Vagina (tissue), 2 donors: ENCODE data around the gene GIPC2. TPM values are rescaled to one million over a fixed set of nuclear protein-coding genes. Genes with fewer than 3 reads are reported as not detected.

Source experiments
- DNase-seq, 2 donors: peaks; one replicate each; pipeline ENCODE4 v3.0.0-alpha.2; 2017; ENCODE audit errors: extremely low spot score in 2 of 2
- H3K27ac ChIP-seq: fragments of 200-600 bp; sonication (generic); one replicate; pipeline ENCODE4 v1.5.1; 2019
- H3K27me3 ChIP-seq: fragments of 200-600 bp; sonication (generic); one replicate; pipeline ENCODE4 v1.5.1; 2019
- H3K36me3 ChIP-seq, 2 donors: fragments of 200-600 bp; sonication (generic); one replicate each; pipeline ENCODE4 v1.5.1; 2017 to 2019
- H3K4me1 ChIP-seq: fragments of 200-600 bp; sonication (generic); one replicate; pipeline ENCODE4 v1.5.1; 2019
- H3K4me3 ChIP-seq, 2 donors: fragments of 200-600 bp; sonication (generic); 1 replicate in 1 of 2; 2 replicates in 1 of 2; pipeline ENCODE4 v1.5.1; 2016 to 2019
- H3K9me3 ChIP-seq: fragments of 200-600 bp; sonication (generic); one replicate; pipeline ENCODE4 v1.5.1; 2019
- CTCF ChIP-seq, 3 experiments: fragments of 450-650 bp in 2 of 3; fragments of 200-600 bp in 1 of 3; sonication (generic) in 1 of 3; IDR thresholded peaks; one replicate each; pipeline ENCODE4 v1.5.1; 2017 to 2019; ENCODE audit warnings: antibody characterized with exemption in 3 of 3, mild to moderate bottlenecking in 2 of 3, moderate library complexity in 2 of 3
- POLR2A ChIP-seq, 2 donors: fragments of 450-650 bp; IDR thresholded peaks; one replicate each; pipeline ENCODE4 v1.6.1; 2017; ENCODE audit warnings: antibody characterized with exemption in 2 of 2, mild to moderate bottlenecking in 2 of 2, moderate library complexity in 2 of 2
- POLR2AphosphoS5 ChIP-seq, 2 donors: sonication (generic); formaldehyde crosslinking; IDR thresholded peaks; one replicate each; pipeline ENCODE4 v1.9.0; 2017; ENCODE audit warnings: antibody characterized with exemption in 2 of 2, mild to moderate bottlenecking in 2 of 2, low read depth in 1 of 2; ENCODE audit not compliant: insufficient read depth in 1 of 2
- intact Hi-C: fragments of 100-400 bp; cut with DNase I; formaldehyde crosslinking; loops from one replicate; pipeline ENCODE4 v1.15.1; 2023
- small RNA-seq: library from RNA; depleted of rRNA; stranded (forward); fragments of <200 nt; gene quantifications from one replicate; pipeline ENCODE3, GENCODE V24; 2016
- total RNA-seq: library from RNA; depleted of rRNA; stranded (reverse); fragments of >200 nt; gene quantifications from one replicate; pipeline ENCODE4 v1.2.3, GENCODE V29; 2016

Gene GIPC2
- total RNA-seq, 1 donor from 2014 or later: 2.7 TPM

- intact Hi-C loops: no loop called here
- no peaks in the 10 kb centered on the region for H3K27me3 ChIP-seq
- no peaks in the 10 kb centered on the region for H3K9me3 ChIP-seq
- DNase-seq: no peak
- no peak overlapping the region for H3K27ac ChIP-seq
- no peaks in the 10 kb centered on the region for H3K36me3 ChIP-seq
- H3K4me1 ChIP-seq: no peaks in the 10 kb centered on the region
- TF ChIP-seq POLR2AphosphoS5 (IDR thresholded peaks at IDR 0.05; ENCODE audit: insufficient read depth in 1 of 2, low read depth in 1 of 2) (no peak), CTCF (IDR thresholded peaks at IDR 0.05) (no peak), POLR2A (IDR thresholded peaks at IDR 0.05) (no peak)
- no peak overlapping the region for H3K4me3 ChIP-seq
Observed at GRCh38 chr1:78184460-78185072, 138.8 kb downstream of the GIPC2 start.

Small RNA genes lying within 50 kb of the gene (small RNA-seq; reads per million reads assigned to genes)
- not detected for gene AC103591.3
- gene RNA5SP22: not detected
- gene RNU6-1102P: not detected

Other genes with a start within 250 kb of the GIPC2 start
- 20.1 TPM for gene NEXN, start 157.3 kb upstream of the GIPC2 start, total RNA-seq
- gene FUBP1, start 66.9 kb upstream of the GIPC2 start, total RNA-seq: 85.7 TPM
- gene DNAJB4, start 41.0 kb upstream of the GIPC2 start, total RNA-seq: 20.9 TPM